COLO668 (cell line): ENCODE results near the gene SORL1.
"Not testable (repeated sequence)": the region's sequence is repeated elsewhere in the genome, so short reads cannot be mapped to it uniquely, and the experiment has no call there.

Experiments
- DNase-seq: peaks from one replicate; lab custom pipeline; 2025; ENCODE audit not compliant: unreplicated experiment; lab: John Stamatoyannopoulos, UW

The SORL1 gene

DNA sequence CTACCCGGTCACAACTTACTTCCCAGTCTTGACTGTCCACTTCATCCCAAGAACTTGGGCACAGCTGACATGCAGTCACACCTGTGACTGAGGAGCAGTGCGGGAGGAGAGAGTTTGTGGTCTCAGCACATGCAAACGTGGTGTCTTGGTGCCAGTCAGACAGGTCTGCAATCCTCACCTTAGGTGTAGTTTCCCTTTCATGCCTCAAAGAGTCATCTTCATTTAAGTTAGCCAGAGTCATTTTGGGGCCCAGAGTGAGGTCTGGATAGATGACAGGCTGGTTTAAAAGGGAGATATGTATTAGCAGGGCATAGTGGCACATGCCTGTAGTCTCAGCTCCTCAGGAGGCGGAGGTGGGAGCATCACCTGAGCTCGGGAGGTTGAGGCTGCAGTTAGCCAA, 109.1 kb downstream of the SORL1 start:
- DNase-seq: no peak

- DNase-seq: no peak
Measured at GRCh38 chr11:121561716-121562115, 109.6 kb downstream of the SORL1 start.

DNA sequence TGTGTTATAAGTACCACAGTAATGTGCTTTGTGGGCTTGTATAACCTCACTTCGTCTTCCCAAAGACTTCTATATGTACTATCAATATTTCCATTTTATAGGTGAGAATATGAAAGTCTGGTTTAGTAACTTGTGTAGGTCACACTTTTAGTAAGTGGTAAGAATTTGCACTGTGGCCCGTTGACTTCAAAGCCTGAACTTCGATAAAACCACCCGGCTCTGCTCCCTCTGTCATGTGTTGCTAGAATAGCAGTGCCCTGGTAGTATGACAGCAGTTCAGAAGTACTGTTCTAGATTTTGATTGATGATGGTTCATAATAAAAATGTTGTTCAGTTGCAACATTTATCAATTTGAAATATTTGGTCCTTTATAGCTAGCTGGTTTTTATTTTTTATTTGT, 110.9 kb downstream of the SORL1 start:
- DNase-seq: no peak

GRCh38 chr11:121563900-121564822, 112.0 kb downstream of the SORL1 start:
- DNase-seq: no peak

DNA sequence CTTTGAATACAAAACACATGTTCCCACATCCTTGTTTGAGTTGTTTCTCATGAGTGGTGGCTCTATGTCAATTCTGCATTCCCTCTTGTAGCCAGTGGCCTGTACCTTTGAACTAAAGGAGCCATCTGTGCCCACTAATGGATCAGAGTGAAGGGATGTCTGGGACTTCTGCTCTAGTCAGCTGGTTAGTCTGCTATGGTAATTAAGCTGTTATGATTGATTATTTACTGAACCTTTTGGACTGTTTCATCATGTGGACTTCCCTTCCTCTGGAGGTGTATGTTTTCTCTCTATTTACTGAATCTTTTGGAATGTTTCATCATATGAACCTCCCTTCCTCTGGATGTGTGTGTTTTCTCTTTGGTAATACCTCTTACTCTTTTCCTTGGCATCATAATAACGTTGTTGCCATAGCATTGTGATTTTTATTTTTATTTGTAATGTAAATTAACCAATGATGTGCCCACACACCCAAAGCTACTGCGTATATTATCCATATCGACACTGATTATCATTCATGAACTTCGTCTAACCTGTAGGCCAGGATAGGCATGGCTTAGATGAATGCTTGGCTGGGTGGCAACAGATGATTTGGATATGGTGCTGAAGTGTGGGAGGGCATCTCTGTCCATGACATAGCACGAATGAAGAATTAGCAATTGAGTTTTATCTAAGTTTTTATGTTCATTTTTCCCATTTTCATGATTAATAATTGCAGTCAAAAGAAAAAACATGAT, 113.0 kb downstream of the SORL1 start:
- DNase-seq: no peak

DNA sequence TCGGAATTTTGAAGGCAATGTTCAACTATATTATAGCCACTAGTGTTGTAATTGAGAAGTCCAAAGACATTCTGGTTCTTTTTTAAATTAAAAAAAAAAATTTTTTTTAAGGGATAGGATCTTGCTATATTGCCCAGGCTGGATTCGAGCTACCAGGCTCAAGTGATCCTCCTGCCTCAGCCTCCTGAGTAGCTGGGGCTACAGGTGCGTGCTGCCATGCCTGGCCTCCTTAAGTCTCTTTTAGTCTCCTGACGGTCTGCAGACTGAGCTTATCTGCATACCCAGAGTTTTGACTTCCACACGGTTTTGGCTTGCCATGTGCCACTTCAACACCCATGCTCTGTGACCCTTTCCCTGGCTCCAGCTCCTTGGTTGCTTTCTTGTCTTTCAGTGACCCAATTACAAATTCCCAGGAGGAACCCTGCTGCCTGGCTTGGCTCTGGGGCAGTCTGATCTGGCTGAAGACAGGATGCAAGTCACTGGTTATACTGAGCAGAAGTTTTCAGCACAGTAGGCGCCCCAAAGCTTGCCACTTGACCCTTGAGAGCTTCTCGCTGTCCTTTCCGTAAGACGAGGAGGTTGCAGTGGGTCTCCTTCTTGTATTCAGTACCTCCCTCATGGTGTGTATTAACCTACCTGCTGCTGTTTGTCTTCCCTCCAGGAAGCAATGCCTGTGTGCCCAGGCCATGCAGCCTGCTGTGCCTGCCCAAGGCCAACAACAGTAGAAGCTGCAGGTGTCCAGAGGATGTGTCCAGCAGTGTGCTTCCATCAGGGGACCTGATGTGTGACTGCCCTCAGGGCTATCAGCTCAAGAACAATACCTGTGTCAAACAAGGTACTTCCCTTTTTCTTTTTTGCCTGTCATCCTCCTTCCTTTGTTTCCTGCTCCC, 114.4 kb downstream of the SORL1 start:
- no peak for DNase-seq

GRCh38 chr11:121567995-121568394, 115.9 kb downstream of the SORL1 start:
- DNase-seq: no peak

GRCh38 chr11:121569332-121570299, 117.5 kb downstream of the SORL1 start:
- not testable (repeated sequence) for DNase-seq

- no peak for DNase-seq
Measured at GRCh38 chr11:121570453-121570852, 118.3 kb downstream of the SORL1 start.

GRCh38 chr11:121571506-121571905, 119.4 kb downstream of the SORL1 start:
- no peak for DNase-seq

DNA sequence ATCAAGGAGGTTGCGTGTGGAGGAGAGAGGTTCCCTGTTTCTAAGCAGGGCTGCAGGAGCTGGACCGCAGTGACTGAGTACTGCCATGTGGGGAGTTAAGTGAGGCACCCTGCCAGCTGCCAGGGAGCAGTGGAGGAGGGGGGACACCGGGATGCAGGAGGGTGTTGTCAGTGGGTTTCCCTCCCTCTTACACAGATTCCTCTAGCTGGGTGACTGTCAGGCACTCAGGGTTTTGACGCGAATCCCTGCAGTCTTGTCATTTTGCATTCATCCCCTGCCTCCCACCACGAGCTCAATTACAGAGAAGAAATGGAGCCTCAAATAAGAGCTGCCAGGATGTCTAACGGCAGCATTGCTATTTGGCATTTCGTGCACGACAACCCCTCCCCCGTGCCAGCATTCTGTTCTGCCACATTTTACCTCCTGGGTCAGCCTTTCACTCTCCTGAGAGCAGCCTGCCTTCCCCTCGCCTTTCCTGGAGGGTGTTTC, 120.5 kb downstream of the SORL1 start:
- no peak for DNase-seq

DNA sequence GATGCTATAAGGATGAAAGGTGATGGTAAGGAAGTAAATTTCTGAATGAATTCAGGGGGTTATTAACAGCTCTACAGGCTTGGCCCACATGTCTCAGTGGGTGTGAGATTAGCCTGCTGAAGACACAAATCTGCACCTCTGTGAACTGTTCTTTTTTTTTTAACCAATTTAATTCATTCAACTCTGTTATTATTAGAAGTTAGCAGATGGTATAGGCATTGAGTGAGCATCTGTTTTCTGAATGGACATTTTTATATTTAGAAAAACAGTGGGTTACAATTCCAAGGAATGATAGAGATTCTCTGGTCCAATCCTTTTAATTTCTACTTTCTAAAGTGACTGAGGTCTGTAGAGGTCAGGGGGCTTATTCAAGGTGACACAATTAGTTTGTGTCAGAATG, 122.7 kb downstream of the SORL1 start:
- DNase-seq: no peak

GRCh38 chr11:121575250-121575962, 123.3 kb downstream of the SORL1 start:
- DNase-seq: no peak

GRCh38 chr11:121575963-121576290, 123.8 kb downstream of the SORL1 start:
- no peak for DNase-seq

GRCh38 chr11:121576531-121576930, 124.4 kb downstream of the SORL1 start:
- no peak for DNase-seq

DNA sequence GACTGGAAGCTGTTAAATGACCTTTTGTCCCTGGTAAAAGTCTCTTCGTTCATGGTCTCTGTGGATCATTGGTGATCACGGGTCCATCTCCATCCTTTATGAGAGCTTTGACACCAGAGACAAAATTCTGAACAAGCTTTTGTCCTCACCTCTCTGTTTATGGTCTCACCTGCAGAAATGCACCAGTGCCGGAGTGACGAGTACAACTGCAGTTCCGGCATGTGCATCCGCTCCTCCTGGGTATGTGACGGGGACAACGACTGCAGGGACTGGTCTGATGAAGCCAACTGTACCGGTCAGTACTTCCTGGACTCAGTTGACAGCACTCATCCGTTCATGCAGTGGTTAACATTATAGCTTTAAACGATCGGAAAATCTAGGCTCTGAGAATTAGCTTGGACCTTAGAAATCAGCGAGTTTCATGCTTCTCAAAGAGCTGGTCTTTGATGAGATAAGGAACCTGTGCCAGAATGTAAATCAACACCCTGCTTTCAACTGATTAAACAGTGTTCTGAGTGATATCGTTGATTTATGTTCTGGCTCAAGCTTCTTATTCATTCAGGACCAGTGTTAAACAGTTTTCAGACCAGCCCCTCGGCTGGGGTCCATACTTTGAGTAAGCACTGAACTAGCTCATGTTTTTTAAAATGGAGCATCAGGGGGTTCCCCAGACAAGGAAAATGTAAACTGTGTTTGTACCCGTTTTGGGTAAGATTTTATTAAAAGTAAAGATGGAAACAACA, 125.2 kb downstream of the SORL1 start:
- no peak for DNase-seq

GRCh38 chr11:121578251-121578976, 126.3 kb downstream of the SORL1 start:
- no peak for DNase-seq

- DNase-seq: no peak
Measured at GRCh38 chr11:121580154-121580553, 128.0 kb downstream of the SORL1 start.
